GM04503 (cell line): Measurements from ENCODE around the gene CCDC87.

Experiments used
- DNase-seq: peaks from one replicate; pipeline ENCODE4 v3.0.0-alpha.2; 2012; ENCODE audit warnings: low read depth

Gene CCDC87

GRCh38 chr11:66579017-66579606 lies 13.8 kb downstream of the CCDC87 start:
- DNase-seq: no peak

- no peak for DNase-seq
Observed at GRCh38 chr11:66570850-66571180, 22.0 kb downstream of the CCDC87 start.

- DNase-seq: no peak
Observed at GRCh38 chr11:66570079-66570849, 22.6 kb downstream of the CCDC87 start.

GRCh38 chr11:66569076-66569475 lies 23.8 kb downstream of the CCDC87 start:
- DNase-seq: no peak

- no peak for DNase-seq
Observed at GRCh38 chr11:66568124-66568916, 24.5 kb downstream of the CCDC87 start, which contains the start of gene CTSF. TSS of gene CTSF (minus strand) at chr11:66568606. CDS start at chr11:66568486, 120 bp downstream.

GRCh38 chr11:66567787-66568123 lies 25.1 kb downstream of the CCDC87 start:
- DNase-seq: no peak

- DNase-seq: no peak
Observed at GRCh38 chr11:66566221-66566620, 26.6 kb downstream of the CCDC87 start.

GRCh38 chr11:66564984-66565383 lies 27.9 kb downstream of the CCDC87 start:
- no peak for DNase-seq

- DNase-seq: no peak
Observed at GRCh38 chr11:66564538-66564937, 28.3 kb downstream of the CCDC87 start.

GRCh38 chr11:66563832-66564231 lies 29.0 kb downstream of the CCDC87 start:
- no peak for DNase-seq

- DNase-seq: no peak
Observed at GRCh38 chr11:66562907-66563583, 29.8 kb downstream of the CCDC87 start.

- no peak for DNase-seq
Observed at GRCh38 chr11:66562275-66562674, 30.6 kb downstream of the CCDC87 start.

GRCh38 chr11:66561975-66562248 lies 31.0 kb downstream of the CCDC87 start:
- no peak for DNase-seq

GRCh38 chr11:66561178-66561974 lies 31.5 kb downstream of the CCDC87 start:
- DNase-seq: no peak

GRCh38 chr11:66559866-66560676 lies 32.8 kb downstream of the CCDC87 start:
- no peak for DNase-seq

GRCh38 chr11:66559142-66559865 lies 33.6 kb downstream of the CCDC87 start:
- DNase-seq: no peak

GRCh38 chr11:66557733-66558326 lies 35.0 kb downstream of the CCDC87 start:
- no peak for DNase-seq

- no peak for DNase-seq
Observed at GRCh38 chr11:66556086-66556485, 36.8 kb downstream of the CCDC87 start.

- DNase-seq: no peak
Observed at GRCh38 chr11:66555416-66555815, 37.4 kb downstream of the CCDC87 start.

GRCh38 chr11:66554602-66555001 lies 38.3 kb downstream of the CCDC87 start:
- no peak for DNase-seq
